NCI-H1105 treated with DMSO at 0.1 percent for 48 hours (cell line): ENCODE results near the gene DOK4.

Source experiments
- DNase-seq: peaks from one replicate; lab custom pipeline; 2025; lab: John Stamatoyannopoulos, UW

DOK4 gene

GRCh38 chr16:57519796-57520360 is 33.6 kb upstream of the DOK4 start:
- DNase-seq: peak; percentile 46

- no peak for DNase-seq
These were observed 32.6 kb upstream of the DOK4 start for GRCh38 chr16:57518922-57519321.

- no peak for DNase-seq
These were observed 32.2 kb upstream of the DOK4 start for GRCh38 chr16:57518520-57518919.

- no peak for DNase-seq
These were observed 31.4 kb upstream of the DOK4 start for GRCh38 chr16:57517397-57518367.

GRCh38 chr16:57516773-57517172 is 30.5 kb upstream of the DOK4 start:
- no peak for DNase-seq

GRCh38 chr16:57516176-57516725 is 30.0 kb upstream of the DOK4 start:
- DNase-seq: no peak

GRCh38 chr16:57514791-57515600 is 28.7 kb upstream of the DOK4 start:
- DNase-seq: no peak

GRCh38 chr16:57514371-57514770 is 28.1 kb upstream of the DOK4 start:
- no peak for DNase-seq

- no peak for DNase-seq
These were observed 27.2 kb upstream of the DOK4 start for GRCh38 chr16:57513371-57514102.

- DNase-seq: no peak
These were observed 26.2 kb upstream of the DOK4 start for GRCh38 chr16:57512296-57513001.

- no peak for DNase-seq
These were observed 24.0 kb upstream of the DOK4 start for GRCh38 chr16:57510016-57510871.

GRCh38 chr16:57509231-57509923 is 23.1 kb upstream of the DOK4 start:
- DNase-seq: no peak

GRCh38 chr16:57508035-57508425 is 21.7 kb upstream of the DOK4 start:
- DNase-seq: no peak

- peak; percentile 50 for DNase-seq
These were observed 21.1 kb upstream of the DOK4 start for GRCh38 chr16:57507136-57508034.

- no peak for DNase-seq
These were observed 18.9 kb upstream of the DOK4 start for GRCh38 chr16:57505169-57505568.

GRCh38 chr16:57504491-57504890 is 18.2 kb upstream of the DOK4 start:
- no peak for DNase-seq

- DNase-seq: no peak
These were observed 17.7 kb upstream of the DOK4 start for GRCh38 chr16:57504001-57504400.

- DNase-seq: peak; percentile 30
These were observed 17.1 kb upstream of the DOK4 start for GRCh38 chr16:57503366-57503765.
